Activated CD8-positive, alpha-beta T cell treated with anti-CD3 and anti-CD28 coated beads, Interleukin-2, amount 10 ng/mL, durations not matched to agents 7 days and 5 days (primary cell): Measurements from ENCODE around the gene MSI2. TPM values are rescaled to one million over a fixed set of nuclear protein-coding genes. Genes with fewer than 3 reads are reported as not detected.
A peak's percentile ranks its signal among the peaks of the same experiment; 100 is the strongest.

ENCODE experiments used
- ATAC-seq: fragments of 150-1000 bp; cut with Tn5 transposase; one replicate; pipeline ENCODE4 v1.10.0; 2021; ENCODE audit warnings: moderate library complexity
- CTCF ChIA-PET: fragments of 350-600 bp; sonication (Branson Sonifier 250); formaldehyde crosslinking; loops from one replicate; lab custom pipeline; 2021; ENCODE audit warnings: antibody characterized with exemption; lab: Charles Lee
- POLR2A ChIA-PET: fragments of 350-600 bp; sonication (Branson Sonifier 250); formaldehyde crosslinking; loops from one replicate; lab custom pipeline; 2021; ENCODE audit warnings: antibody characterized with exemption; lab: Charles Lee
- DNase-seq: peaks from one replicate; pipeline ENCODE4 v3.0.0-alpha.2; 2020
- H3K27ac Mint-ChIP-seq: one replicate; pipeline ENCODE4 v1.8.0; 2021; ENCODE audit warnings: mild to moderate bottlenecking, mixed read lengths
- H3K27me3 Mint-ChIP-seq: one replicate; pipeline ENCODE4 v1.8.0; 2021; ENCODE audit warnings: low read depth, mixed read lengths
- H3K36me3 Mint-ChIP-seq: one replicate; pipeline ENCODE4 v1.8.0; 2021; ENCODE audit warnings: low read depth, mixed read lengths
- H3K4me1 Mint-ChIP-seq: one replicate; pipeline ENCODE4 v1.8.0; 2021; ENCODE audit warnings: low read depth, mixed read lengths
- H3K4me3 Mint-ChIP-seq: one replicate; pipeline ENCODE4 v1.8.0; 2021; ENCODE audit warnings: mild to moderate bottlenecking, mixed read lengths
- H3K9me3 Mint-ChIP-seq: one replicate; pipeline ENCODE4 v1.8.0; 2022; ENCODE audit warnings: mixed read lengths; ENCODE audit not compliant: insufficient read depth
- total RNA-seq, 2 experiments: library from RNA; stranded (reverse); gene quantifications; one replicate each; pipeline ENCODE4 v1.2.3, GENCODE V29; 2021

The MSI2 gene
- total RNA-seq, 2 experiments from 2014 or later: 123 to 125 TPM

DNA sequence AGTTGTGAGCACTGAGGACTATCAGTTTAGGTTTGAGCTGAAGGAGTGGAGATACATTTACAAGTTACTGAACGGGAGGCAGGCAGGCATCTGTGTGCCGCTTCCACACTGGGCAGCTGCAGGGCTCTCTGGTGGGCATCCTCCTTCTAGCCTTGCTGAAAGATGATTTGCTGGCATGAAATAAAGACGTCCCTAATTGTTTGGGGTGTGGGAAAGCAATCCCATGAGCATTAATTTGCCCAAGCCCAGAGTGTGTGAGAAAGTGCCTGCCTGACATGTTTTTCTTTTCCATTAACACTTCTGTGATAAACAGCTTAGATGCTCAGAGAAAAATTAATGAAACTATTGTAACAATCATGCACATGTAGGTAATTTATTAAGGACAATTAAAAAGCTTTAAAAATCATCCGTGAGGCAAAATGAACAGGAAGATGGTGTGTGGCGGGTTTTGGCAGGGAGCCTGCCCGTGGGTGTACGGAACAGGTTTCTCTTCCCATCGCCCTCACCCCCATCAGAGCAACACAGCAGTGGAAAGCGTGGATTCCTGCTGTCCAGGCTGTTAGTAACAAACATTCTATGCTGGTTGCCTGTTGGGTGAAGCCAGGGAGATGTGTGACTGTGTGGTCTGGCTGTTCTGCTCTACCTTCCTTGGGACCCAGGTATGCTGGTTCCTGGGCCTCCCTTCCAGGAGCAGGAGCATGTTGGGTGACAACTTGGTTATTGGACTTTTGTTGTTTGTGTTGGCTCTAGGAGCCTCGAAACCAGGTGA lies 191.9 kb downstream of the MSI2 start:
- ChIA-PET CTCF (interaction anchor here (0.7 to 2.0 kb wide), 3 partner anchors 7 to 205 kb away, joined by 3 to 6 read pairs (median 5); no protein-coding TSS in a partner anchor), POLR2A (no interaction called here)
- Mint-ChIP-seq H3K27me3 (no peaks in the 10 kb centered on the region), H3K4me3 (no peak overlapping the region), H3K9me3 (no peaks in the 10 kb centered on the region), H3K4me1 (peaks cover 54% of the 10 kb centered on the region), H3K36me3 (peaks cover 19% of the 10 kb centered on the region), H3K27ac (no peak overlapping the region)
- DNase-seq (no peak), ATAC-seq (no peak)

DNA sequence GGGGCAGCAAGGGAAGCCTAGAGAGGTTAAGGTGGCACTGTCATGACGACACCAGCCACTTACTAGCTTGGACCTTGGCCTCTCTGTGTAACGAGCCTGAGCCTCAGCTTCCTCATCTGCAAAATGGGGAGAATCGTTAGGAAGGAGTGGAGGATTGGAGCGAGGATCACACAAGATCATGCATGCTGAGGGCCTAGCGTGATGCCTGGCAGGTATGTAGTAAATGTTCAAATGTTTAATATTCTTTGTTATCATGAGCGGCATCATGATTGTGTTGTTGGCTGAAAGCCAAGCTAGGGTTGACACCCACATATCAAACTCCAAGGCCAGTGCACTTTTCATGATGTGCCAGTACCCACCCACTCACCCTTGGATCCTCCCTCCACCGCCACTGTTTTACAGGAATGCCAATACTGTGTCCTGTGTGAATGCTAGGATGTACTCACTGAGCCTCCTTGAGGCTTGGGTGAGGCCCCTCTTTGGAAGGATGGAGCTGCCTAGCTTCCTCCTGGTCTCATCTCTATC lies 192.5 kb downstream of the MSI2 start:
- Mint-ChIP-seq H3K27ac (no peak overlapping the region), H3K4me3 (no peak overlapping the region), H3K9me3 (no peaks in the 10 kb centered on the region), H3K27me3 (no peaks in the 10 kb centered on the region), H3K36me3 (peaks cover 20% of the 10 kb centered on the region), H3K4me1 (peaks cover 54% of the 10 kb centered on the region)
- CTCF ChIA-PET: interaction anchor here (0.7 kb wide), 1 partner anchor 191 kb away, joined by 3 read pairs; no protein-coding TSS in a partner anchor
- ATAC-seq: no peak
- POLR2A ChIA-PET: no interaction called here
- DNase-seq: no peak

DNA sequence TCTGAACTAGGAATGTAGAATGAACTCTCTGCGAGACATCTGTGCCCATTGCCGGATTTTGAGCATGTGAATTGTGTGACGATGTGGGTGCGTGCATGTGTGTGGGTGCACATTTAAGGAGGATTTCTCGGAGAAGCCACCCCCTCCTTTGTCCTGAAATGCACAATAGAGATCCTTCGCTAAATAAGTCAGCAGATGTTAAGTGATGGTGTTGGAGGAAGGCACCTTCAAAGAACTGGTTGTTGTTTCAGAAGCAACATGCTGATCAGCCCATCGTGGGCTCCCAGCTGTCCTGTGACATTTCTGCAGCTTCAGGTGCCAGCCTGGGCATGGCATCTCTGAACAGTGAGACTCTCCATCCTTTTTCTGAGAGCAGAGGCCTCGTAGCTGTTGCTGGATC lies 194.9 kb downstream of the MSI2 start:
- DNase-seq (no peak), ATAC-seq (no peak)
- CTCF ChIA-PET: interaction anchor here (0.8 to 2.1 kb wide), 7 partner anchors 10 to 208 kb away, joined by 3 to 9 read pairs (median 4); no protein-coding TSS in a partner anchor
- H3K4me3 Mint-ChIP-seq: no peak overlapping the region
- H3K9me3 Mint-ChIP-seq: no peaks in the 10 kb centered on the region
- peaks cover 35% of the 10 kb centered on the region for H3K36me3 Mint-ChIP-seq
- H3K27me3 Mint-ChIP-seq: no peaks in the 10 kb centered on the region
- peaks cover 58% of the 10 kb centered on the region for H3K4me1 Mint-ChIP-seq
- no peak overlapping the region for H3K27ac Mint-ChIP-seq
- POLR2A ChIA-PET: interaction anchor here (0.7 to 1.6 kb wide), 3 partner anchors 8 to 11 kb away, joined by 4 to 5 read pairs (median 4); no protein-coding TSS in a partner anchor

DNA sequence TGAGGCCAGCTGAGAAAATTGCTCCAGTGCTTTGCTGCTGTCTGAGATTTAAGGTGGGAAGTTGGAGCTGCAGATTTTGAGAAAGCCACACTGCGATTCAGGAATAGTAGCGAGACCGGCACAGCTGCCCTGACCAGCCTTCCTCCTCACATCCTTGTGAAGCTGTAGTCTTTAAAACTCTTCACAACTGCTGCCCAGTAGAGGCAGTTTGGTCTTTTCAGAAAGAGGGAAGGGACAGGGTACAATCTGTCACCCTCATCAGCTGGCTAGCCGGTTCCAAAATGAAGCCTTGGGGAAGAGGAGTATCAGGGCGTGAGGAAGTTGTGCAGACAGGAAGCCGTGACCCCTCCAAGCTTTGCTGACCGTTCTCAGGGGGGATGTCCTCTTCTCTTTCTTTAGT lies 195.3 kb downstream of the MSI2 start:
- peak overlapping the region; percentile 50 for H3K27ac Mint-ChIP-seq
- CTCF ChIA-PET: interaction anchor here (0.8 to 2.1 kb wide), 8 partner anchors 10 to 209 kb away, joined by 3 to 9 read pairs (median 4); no protein-coding TSS in a partner anchor
- no peak for DNase-seq
- H3K9me3 Mint-ChIP-seq: no peaks in the 10 kb centered on the region
- ATAC-seq: no peak
- H3K27me3 Mint-ChIP-seq: no peaks in the 10 kb centered on the region
- POLR2A ChIA-PET: interaction anchor here (0.7 to 1.6 kb wide), 2 partner anchors 8 to 11 kb away, joined by 4 to 5 read pairs; no protein-coding TSS in a partner anchor
- no peak overlapping the region for H3K4me3 Mint-ChIP-seq
- H3K4me1 Mint-ChIP-seq: peaks cover 63% of the 10 kb centered on the region
- peaks cover 36% of the 10 kb centered on the region for H3K36me3 Mint-ChIP-seq

DNA sequence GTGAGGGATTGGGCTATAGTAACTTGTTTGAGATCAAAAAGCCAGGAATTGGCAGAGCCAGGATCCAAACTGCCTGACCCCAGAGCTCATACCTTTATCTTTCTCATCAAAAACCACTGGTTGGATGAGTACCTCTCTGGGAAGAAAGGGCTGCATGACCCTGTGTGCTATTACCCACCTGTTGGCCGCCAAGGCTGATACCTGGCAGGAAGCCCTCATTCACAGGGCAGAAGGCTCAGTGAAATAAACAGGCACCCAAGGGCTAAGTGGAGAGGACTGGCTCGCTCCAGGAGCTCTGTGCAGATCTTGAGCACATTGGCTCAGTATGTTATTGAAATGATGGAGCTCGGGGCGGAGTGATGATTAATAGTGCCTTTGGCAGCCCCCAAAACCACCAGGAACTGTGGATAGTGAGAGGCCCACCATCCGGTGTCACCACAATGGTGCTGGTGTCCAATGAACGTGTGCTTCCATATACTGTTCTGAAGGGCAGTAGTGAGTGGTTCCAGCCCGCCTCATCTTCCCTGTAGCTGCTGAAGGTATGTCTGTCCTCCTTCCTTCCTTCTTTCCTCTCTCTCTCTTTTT lies 197.6 kb downstream of the MSI2 start:
- no peak overlapping the region for H3K4me3 Mint-ChIP-seq
- H3K27me3 Mint-ChIP-seq: no peaks in the 10 kb centered on the region
- ATAC-seq (no peak), DNase-seq (no peak)
- peaks cover 37% of the 10 kb centered on the region for H3K36me3 Mint-ChIP-seq
- H3K9me3 Mint-ChIP-seq: no peaks in the 10 kb centered on the region
- ChIA-PET POLR2A (interaction anchor here (0.8 to 3.8 kb wide), 5 partner anchors 9 to 196 kb away, joined by 3 to 35 read pairs (median 9); no protein-coding TSS in a partner anchor), CTCF (interaction anchor here (0.8 to 3.3 kb wide), 5 partner anchors 9 to 379 kb away, joined by 3 to 33 read pairs (median 13); no protein-coding TSS in a partner anchor)
- H3K27ac Mint-ChIP-seq: peak overlapping the region; percentile 34
- H3K4me1 Mint-ChIP-seq: peaks cover 73% of the 10 kb centered on the region

DNA sequence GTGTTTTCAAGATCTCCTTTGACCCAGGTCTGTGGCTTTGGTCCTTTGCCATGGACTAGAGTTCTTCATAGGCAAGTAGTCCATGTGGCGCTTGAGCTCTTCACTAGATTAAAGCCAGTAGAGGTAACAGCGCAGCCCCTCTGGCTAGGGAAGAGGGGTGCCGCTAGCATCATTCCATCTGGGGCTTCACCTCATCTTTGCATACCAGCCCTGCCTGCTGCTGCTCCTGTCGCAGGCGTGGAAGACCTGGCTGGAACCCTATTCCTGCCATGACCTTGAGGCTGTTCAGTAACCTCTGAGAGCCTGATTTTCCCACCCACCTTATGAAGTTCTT lies 198.4 kb downstream of the MSI2 start:
- ATAC-seq (no peak), DNase-seq (no peak)
- H3K27me3 Mint-ChIP-seq: no peaks in the 10 kb centered on the region
- H3K27ac Mint-ChIP-seq: peak overlapping the region; percentile 87
- ChIA-PET CTCF (interaction anchor here (1.1 to 3.3 kb wide), 10 partner anchors 10 to 379 kb away, joined by 3 to 33 read pairs (median 6); no protein-coding TSS in a partner anchor), POLR2A (interaction anchor here (0.8 to 3.8 kb wide), 9 partner anchors 9 to 212 kb away, joined by 3 to 35 read pairs (median 4); no protein-coding TSS in a partner anchor)
- no peaks in the 10 kb centered on the region for H3K9me3 Mint-ChIP-seq
- peaks cover 39% of the 10 kb centered on the region for H3K36me3 Mint-ChIP-seq
- H3K4me1 Mint-ChIP-seq: peaks cover 77% of the 10 kb centered on the region
- peak overlapping the region; percentile 57 for H3K4me3 Mint-ChIP-seq

DNA sequence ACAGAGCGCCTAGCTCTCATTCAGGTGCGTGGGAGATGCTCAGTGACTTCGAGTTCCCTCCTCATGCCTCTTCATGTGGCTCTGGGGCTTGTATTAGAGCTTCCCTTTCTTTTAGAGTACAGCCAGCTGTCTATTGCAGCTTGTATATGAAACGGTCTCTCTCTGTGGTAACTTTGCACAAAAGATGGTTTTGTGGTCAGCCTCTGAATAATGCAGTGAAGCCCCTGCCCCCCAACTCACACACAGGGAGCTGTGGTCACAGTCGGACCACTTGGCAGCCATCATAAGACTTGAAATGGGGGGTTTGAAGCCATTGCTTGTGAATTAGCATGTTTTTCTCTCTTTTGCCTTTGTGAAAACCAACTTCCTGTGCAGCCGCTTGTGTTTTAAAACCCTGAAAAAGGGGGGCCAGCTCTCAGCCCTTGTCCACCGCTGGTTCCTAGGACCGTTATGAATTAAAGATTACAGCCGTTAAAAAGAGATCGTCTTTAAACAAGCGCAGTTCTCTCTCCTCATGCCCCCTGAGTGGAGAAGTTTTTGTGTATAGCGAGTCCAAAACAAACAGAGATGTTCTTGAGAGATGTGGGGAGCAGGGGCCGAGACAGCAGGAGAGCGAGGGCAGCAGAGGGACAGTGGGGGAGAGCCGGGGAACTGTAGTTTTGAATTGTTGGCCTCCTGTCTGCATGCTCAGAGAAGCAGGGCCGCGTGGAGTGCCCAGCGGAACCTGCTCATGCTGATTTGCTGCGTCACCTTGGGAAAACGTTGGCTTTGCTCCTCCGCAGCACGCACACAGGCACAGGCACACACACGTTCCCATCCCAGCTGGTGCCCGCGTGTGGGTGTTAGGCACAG lies 199.0 kb downstream of the MSI2 start:
- peaks cover 39% of the 10 kb centered on the region for H3K36me3 Mint-ChIP-seq
- H3K4me1 Mint-ChIP-seq: peaks cover 79% of the 10 kb centered on the region
- ChIA-PET CTCF (interaction anchor here (1.1 to 3.3 kb wide), 12 partner anchors 8 to 378 kb away, joined by 3 to 33 read pairs (median 5); no protein-coding TSS in a partner anchor), POLR2A (interaction anchor here (0.8 to 3.8 kb wide), 9 partner anchors 8 to 212 kb away, joined by 3 to 35 read pairs (median 4); no protein-coding TSS in a partner anchor)
- H3K27ac Mint-ChIP-seq: peak overlapping the region; percentile 87
- no peaks in the 10 kb centered on the region for H3K9me3 Mint-ChIP-seq
- no peaks in the 10 kb centered on the region for H3K27me3 Mint-ChIP-seq
- DNase-seq: peak; percentile 86
- peak overlapping the region; percentile 57 for H3K4me3 Mint-ChIP-seq
- peak; percentile 85 for ATAC-seq

DNA sequence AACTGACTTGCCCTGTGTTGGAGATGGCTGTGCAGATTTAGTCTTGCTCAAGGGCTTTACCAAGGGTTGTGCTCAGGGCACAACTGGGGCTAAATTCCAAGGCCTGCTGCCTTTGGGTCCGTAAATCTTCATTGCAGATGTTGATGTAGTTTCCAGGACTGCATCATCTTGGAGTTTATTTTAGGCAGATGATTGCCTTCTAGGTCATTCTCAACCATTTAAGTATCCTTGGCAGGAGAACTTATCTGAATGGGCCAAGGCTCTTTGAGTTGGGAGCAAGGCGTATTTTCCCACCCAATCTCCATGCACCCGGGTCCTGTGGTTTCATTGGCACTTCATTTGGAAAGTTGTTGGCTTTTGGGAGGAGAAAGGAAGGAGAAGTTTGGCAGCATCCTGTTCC lies 200.3 kb downstream of the MSI2 start:
- ChIA-PET POLR2A (interaction anchor here (3.8 kb wide), 1 partner anchor 15 kb away, joined by 35 read pairs; no protein-coding TSS in a partner anchor), CTCF (interaction anchor here (2.2 to 3.3 kb wide), 2 partner anchors 15 to 215 kb away, joined by 5 to 33 read pairs; no protein-coding TSS in a partner anchor)
- H3K9me3 Mint-ChIP-seq: no peaks in the 10 kb centered on the region
- ATAC-seq: no peak
- peak overlapping the region; percentile 31 for H3K27ac Mint-ChIP-seq
- H3K36me3 Mint-ChIP-seq: peaks cover 41% of the 10 kb centered on the region
- no peak overlapping the region for H3K4me3 Mint-ChIP-seq
- H3K4me1 Mint-ChIP-seq: peaks cover 83% of the 10 kb centered on the region
- DNase-seq: no peak
- no peaks in the 10 kb centered on the region for H3K27me3 Mint-ChIP-seq

DNA sequence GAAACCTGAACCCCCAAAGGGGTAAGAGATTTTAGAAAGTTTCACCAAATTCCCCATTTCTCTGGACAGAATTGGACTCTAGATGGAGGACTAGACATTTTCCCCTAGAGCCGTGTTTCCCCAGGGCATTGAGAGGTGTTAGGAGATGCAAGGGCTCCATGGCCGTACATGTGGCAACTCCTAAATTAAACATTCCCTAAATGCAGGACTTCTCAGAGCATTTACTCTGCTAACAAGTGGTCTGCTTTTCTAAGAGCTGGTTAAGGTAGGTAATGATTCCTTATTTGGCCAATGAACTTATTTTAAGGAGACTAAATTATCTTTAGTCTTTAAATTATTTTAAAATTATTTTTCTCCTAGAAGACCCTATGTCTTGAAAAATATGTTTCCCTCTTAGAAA lies 200.9 kb downstream of the MSI2 start:
- ATAC-seq (no peak), DNase-seq (no peak)
- Mint-ChIP-seq H3K27me3 (no peaks in the 10 kb centered on the region), H3K9me3 (no peaks in the 10 kb centered on the region), H3K27ac (no peak overlapping the region), H3K4me3 (no peak overlapping the region), H3K4me1 (peaks cover 83% of the 10 kb centered on the region), H3K36me3 (peaks cover 44% of the 10 kb centered on the region)
- POLR2A ChIA-PET: interaction anchor here (1.1 kb wide), 1 partner anchor 148 kb away, joined by 3 read pairs; no protein-coding TSS in a partner anchor
- CTCF ChIA-PET: interaction anchor here (2.2 kb wide), 1 partner anchor 215 kb away, joined by 5 read pairs; no protein-coding TSS in a partner anchor

DNA sequence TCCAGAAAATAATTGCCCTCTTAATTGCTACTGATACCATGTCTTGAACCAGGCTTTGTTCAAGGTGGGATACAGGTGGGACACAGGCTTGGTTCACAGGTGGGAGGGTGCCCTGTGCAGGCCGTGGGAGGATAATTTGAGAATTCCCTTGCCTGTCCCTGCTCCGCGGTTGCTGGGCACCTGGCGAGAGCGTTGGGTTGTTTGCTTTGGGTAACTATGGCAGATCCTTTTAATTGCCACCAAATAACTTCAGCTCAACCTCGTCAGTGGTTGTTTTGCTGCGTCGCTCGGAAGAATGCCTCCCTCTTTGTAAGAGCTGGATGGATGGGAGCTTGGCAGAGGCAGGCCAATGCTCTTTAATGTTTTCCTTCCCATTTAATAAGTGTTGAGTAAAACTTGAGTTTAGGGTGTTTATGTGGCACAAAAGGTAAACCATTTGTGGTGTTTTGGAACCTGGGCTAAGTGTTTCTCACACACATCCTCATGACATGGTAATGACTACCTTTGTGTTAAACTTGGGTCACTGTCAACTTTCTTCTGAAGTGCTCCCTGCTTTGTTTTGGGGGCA lies 202.5 kb downstream of the MSI2 start:
- ChIA-PET POLR2A (no interaction called here), CTCF (interaction anchor here (1.0 to 2.2 kb wide), 2 partner anchors 213 to 216 kb away, joined by 4 to 5 read pairs; no protein-coding TSS in a partner anchor)
- no peak for ATAC-seq
- Mint-ChIP-seq H3K27me3 (no peaks in the 10 kb centered on the region), H3K4me3 (no peak overlapping the region), H3K9me3 (no peaks in the 10 kb centered on the region), H3K36me3 (peaks cover 37% of the 10 kb centered on the region), H3K27ac (peak overlapping the region; percentile 75), H3K4me1 (peaks cover 84% of the 10 kb centered on the region)
- DNase-seq: no peak
